DMS53 treated with DMSO at 0.1 percent for 48 hours (cell line): Measurements from ENCODE around the gene TMEM181.

Experiments
- DNase-seq: peaks from one replicate; lab custom pipeline; 2025; ENCODE audit not compliant: unreplicated experiment; lab: John Stamatoyannopoulos, UW

TMEM181 gene

DNA sequence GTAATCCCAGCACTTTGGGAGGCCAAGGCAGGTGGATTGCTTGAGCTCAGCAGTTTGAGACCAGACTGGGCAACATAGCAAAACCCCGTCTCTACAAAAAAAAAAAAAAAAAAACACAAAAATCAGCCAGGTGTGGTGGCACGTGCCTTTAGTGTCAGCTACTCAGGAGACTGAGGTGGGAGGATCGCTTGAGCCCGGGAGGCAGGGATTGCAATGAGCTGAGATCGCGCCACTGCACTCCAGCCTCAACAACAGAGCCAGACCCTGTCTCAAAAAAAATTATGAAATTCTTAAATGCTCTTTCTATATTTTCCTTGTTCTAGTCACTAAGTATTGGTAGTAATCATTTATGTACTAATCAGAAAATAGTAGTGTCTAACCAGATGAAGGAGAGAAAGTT lies 120.6 kb downstream of the TMEM181 start:
- no peak for DNase-seq

DNA sequence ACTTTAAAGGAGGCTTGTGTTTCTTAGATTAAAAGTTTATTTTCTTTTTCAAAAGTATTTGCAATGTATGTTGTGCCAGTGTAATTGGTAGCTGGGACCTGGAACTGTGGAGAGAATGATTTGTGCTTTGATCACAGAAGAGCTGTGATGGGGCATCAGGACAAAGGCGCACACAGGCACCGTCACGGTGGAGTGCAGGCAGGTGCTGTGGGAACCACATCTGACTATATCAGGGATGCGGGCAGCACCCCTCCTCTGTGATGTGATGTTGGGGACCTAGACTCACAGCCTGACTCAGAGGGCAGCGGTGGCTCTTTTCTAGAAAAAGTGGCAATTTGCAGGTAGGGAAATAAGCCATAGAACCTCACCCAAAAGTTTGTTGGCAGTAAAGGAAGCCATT lies 124.4 kb downstream of the TMEM181 start:
- no peak for DNase-seq

DNA sequence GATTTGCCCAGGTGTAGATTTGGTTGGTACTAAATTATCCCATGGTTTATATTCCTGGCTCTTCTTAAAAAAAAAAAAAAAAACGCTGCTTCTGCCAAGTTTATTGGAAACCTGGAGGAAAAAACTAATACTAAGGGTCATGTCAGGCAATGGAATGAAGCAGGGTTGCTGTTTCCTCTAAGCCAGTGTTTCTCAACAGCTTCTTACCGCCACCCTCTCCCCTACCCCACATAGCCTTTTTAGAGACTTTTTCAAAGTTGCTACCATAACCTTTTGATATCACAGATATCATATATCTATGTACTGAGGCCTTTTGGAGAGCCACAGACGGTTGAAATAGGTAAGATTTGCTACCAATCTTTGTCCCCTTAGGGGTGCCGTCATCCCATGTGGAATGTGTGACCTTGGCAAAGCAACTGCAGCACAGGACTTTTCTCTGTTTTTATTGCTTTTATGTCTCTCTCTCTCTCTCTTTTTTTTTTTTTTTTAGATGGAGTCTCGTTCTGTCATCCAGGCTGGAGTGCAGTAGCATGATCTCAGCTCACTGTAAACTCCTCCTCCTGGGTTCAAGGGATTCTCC lies 124.9 kb downstream of the TMEM181 start:
- DNase-seq = no peak
